SK-N-SH (cell line): ENCODE data around the gene ARPC5. TPM values are rescaled to one million over a fixed set of nuclear protein-coding genes. Genes with fewer than 3 reads are reported as not detected.
A peak's percentile ranks its signal among the peaks of the same experiment; 100 is the strongest.

Experiments
- CTCF ChIA-PET: fragments of 300-600, 350-600 bp; formaldehyde crosslinking; extraction: SDS; loops from one replicate; lab custom pipeline; 2021; lab: Yijun Ruan, JAX
- POLR2A ChIA-PET: fragments of 350-600 bp; sonication (Branson Sonifier 250); formaldehyde crosslinking; extraction: SDS; loops from one replicate; lab custom pipeline; 2020; ENCODE audit warnings: antibody characterized with exemption, inconsistent platforms; lab: Yijun Ruan, JAX
- DNase-seq: peaks from one replicate; pipeline ENCODE4 v3.0.0; 2012
- H2AFZ ChIP-seq: fragments of 200-600 bp; sonication (generic); 2 replicates; pipeline ENCODE4 v1.8.1; 2016; ENCODE audit warnings: antibody characterized with exemption, mild to moderate bottlenecking, low read depth
- H3F3A ChIP-seq: fragments of 200-600 bp; sonication (generic); replicated peaks from 2 replicates; pipeline ENCODE3; 2016; ENCODE audit warnings: antibody characterized with exemption, mild to moderate bottlenecking; ENCODE audit not compliant: insufficient read depth
- H3K27ac ChIP-seq, 2 experiments: fragments of 200-500 bp in 1 of 2; fragments of 200-600 bp in 1 of 2; sonication (Bioruptor generic) in 1 of 2; sonication (generic), shearing (Covaris generic) in 1 of 2; 2 replicates each; pipeline versions ENCODE4 v1.5.1 to v1.6.1; 2014 to 2016; ENCODE audit warnings: low read depth in 2 of 2, inconsistent platforms in 1 of 2, low read length in 1 of 2, mild to moderate bottlenecking in 1 of 2, mixed read lengths in 1 of 2
- H3K27me3 ChIP-seq: fragments of 200-600 bp; sonication (generic), shearing (Covaris generic); 2 replicates; pipeline ENCODE4 v1.6.1; 2016; ENCODE audit warnings: mixed run types; ENCODE audit not compliant: insufficient read depth
- H3K36me3 ChIP-seq, 2 experiments: fragments of 200-500 bp in 1 of 2; fragments of 200-600 bp in 1 of 2; sonication (Bioruptor generic) in 1 of 2; sonication (generic) in 1 of 2; replicated peaks in 1 of 2; 2 replicates each; pipeline versions ENCODE3 to v1.5.1; 2014 to 2016; ENCODE audit warnings: low read length in 1 of 2, mild to moderate bottlenecking in 1 of 2; ENCODE audit not compliant: insufficient read depth in 2 of 2, control insufficient read depth in 1 of 2
- H3K4me1 ChIP-seq, 2 experiments: fragments of 200-500 bp in 1 of 2; fragments of 200-600 bp in 1 of 2; sonication (Bioruptor generic) in 1 of 2; sonication (generic), shearing (Covaris generic) in 1 of 2; 2 replicates each; pipeline versions ENCODE4 v1.5.1 to v1.6.1; 2014 to 2016; ENCODE audit warnings: low read depth in 1 of 2, low read length in 1 of 2, mixed run types in 1 of 2; ENCODE audit not compliant: insufficient read depth in 2 of 2, control insufficient read depth in 1 of 2
- H3K4me2 ChIP-seq: fragments of 200-600 bp; sonication (generic), shearing (Covaris generic); 2 replicates; pipeline ENCODE4 v1.6.1; 2017; ENCODE audit warnings: mixed run types
- H3K4me3 ChIP-seq, 2 experiments: fragments of 200-500 bp in 1 of 2; fragments of 200-600 bp in 1 of 2; sonication (Bioruptor generic) in 1 of 2; sonication (generic), shearing (Covaris generic) in 1 of 2; 2 replicates each; pipeline versions ENCODE4 v1.5.1 to v1.8.1; 2014 to 2016; ENCODE audit warnings: low read depth in 2 of 2, inconsistent platforms in 1 of 2, low read length in 1 of 2, mild to moderate bottlenecking in 1 of 2, mixed read lengths in 1 of 2, moderate library complexity in 1 of 2
- H3K79me2 ChIP-seq: fragments of 200-600 bp; sonication (generic); 2 replicates; pipeline ENCODE4 v1.8.1; 2017; ENCODE audit warnings: mild to moderate bottlenecking; ENCODE audit not compliant: insufficient read depth
- H3K9ac ChIP-seq: fragments of 200-600 bp; sonication (generic); 2 replicates; pipeline ENCODE4 v1.6.1; 2017; ENCODE audit warnings: mixed run types
- H3K9me2 ChIP-seq: fragments of 200-600 bp; sonication (generic); 2 replicates; pipeline ENCODE4 v1.6.1; 2017; ENCODE audit warnings: mixed run types
- H3K9me3 ChIP-seq: fragments of 200-600 bp; sonication (generic); 2 replicates; pipeline ENCODE4 v1.6.1; 2017; ENCODE audit warnings: mixed run types, mild to moderate bottlenecking, moderate library complexity
- H4K20me1 ChIP-seq: fragments of 200-600 bp; sonication (generic); 2 replicates; pipeline ENCODE4 v1.6.1; 2017; ENCODE audit warnings: mild to moderate bottlenecking, mixed run types; ENCODE audit not compliant: insufficient read depth
- CHD2 ChIP-seq: fragments of 150-350 bp; IDR thresholded peaks from 2 replicates; pipeline ENCODE4 v1.6.1; 2018; ENCODE audit warnings: low read length; ENCODE audit not compliant: partially characterized antibody
- CTCF ChIP-seq: fragments of 200-600 bp; sonication (generic); IDR thresholded peaks from 2 replicates; pipeline ENCODE4 v1.6.1; 2017; ENCODE audit warnings: antibody characterized with exemption, mild to moderate bottlenecking, moderate library complexity
- FOSL2 ChIP-seq: IDR thresholded peaks from 2 replicates; pipeline ENCODE4 v1.4.0; 2012; ENCODE audit warnings: low read depth, mild to moderate bottlenecking, moderate library complexity, borderline replicate concordance
- FOXJ3 ChIP-seq: sonication (generic); formaldehyde crosslinking; IDR thresholded peaks from 2 replicates; pipeline ENCODE4 v1.5.1; 2020; ENCODE audit warnings: mild to moderate bottlenecking, missing genetic modification reagents
- GATA2 ChIP-seq: sonication (generic); formaldehyde crosslinking; IDR thresholded peaks from 2 replicates; pipeline ENCODE4 v1.5.0; 2020; ENCODE audit warnings: mild to moderate bottlenecking, missing genetic modification reagents
- IRF3 ChIP-seq: fragments of 150-350 bp; IDR thresholded peaks from 2 replicates; pipeline ENCODE4 v1.6.1; 2016; ENCODE audit warnings: mild to moderate bottlenecking, low read depth, low read length
- MEF2A ChIP-seq: IDR thresholded peaks from 2 replicates; pipeline ENCODE4 v1.4.0; 2012; ENCODE audit warnings: low read depth, borderline replicate concordance
- MXI1 ChIP-seq: IDR thresholded peaks from 2 replicates; pipeline ENCODE4 v1.6.1; 2012; ENCODE audit warnings: mild to moderate bottlenecking, low read depth, low read length, improper control_type of control experiment
- RAD21 ChIP-seq: IDR thresholded peaks from 2 replicates; pipeline ENCODE4 v1.6.1; 2012; ENCODE audit warnings: mild to moderate bottlenecking, low read length
- RCOR1 ChIP-seq: fragments of 150-350 bp; IDR thresholded peaks from 2 replicates; pipeline ENCODE4 v1.6.1; 2017; ENCODE audit warnings: antibody characterized with exemption, low read length
- RXRA ChIP-seq: IDR thresholded peaks from 2 replicates; pipeline ENCODE4 v1.4.0; 2012; ENCODE audit warnings: low read depth, mild to moderate bottlenecking, borderline replicate concordance
- SIN3A ChIP-seq: IDR thresholded peaks from 2 replicates; pipeline ENCODE4 v1.6.1; 2012; ENCODE audit warnings: low read depth, mild to moderate bottlenecking, low read length, moderate library complexity, borderline replicate concordance
- SMC3 ChIP-seq: IDR thresholded peaks from 2 replicates; pipeline ENCODE4 v1.6.1; 2012; ENCODE audit warnings: low read depth, low read length, improper control_type of control experiment
- USF2 ChIP-seq: fragments of 150-350 bp; IDR thresholded peaks from 2 replicates; pipeline ENCODE4 v1.6.1; 2017; ENCODE audit warnings: antibody characterized with exemption, low read length, low read depth, borderline replicate concordance
- YY1 ChIP-seq: IDR thresholded peaks from 2 replicates; pipeline ENCODE4 v1.4.0; 2012; ENCODE audit warnings: low read depth, mild to moderate bottlenecking
- ZBTB33 ChIP-seq: IDR thresholded peaks from 2 replicates; pipeline ENCODE4 v1.4.0; 2012; ENCODE audit warnings: low read depth, borderline replicate concordance
- WGBS: methylation state at CpG from one replicate; pipeline ENCODE4 v1.1.6; 2017; ENCODE audit warnings: low lambda C conversion rate; 5-methylcytosine and 5-hydroxymethylcytosine counted together
- polyA plus RNA-seq, 3 experiments: library from polyadenylated mRNA; depleted of rRNA; stranded (reverse); fragments of >200 nt; gene quantifications; 2 replicates each; pipeline ENCODE4 v1.2.3, GENCODE V29; 2012

ARPC5 gene
- polyA plus RNA-seq, 1 of the 3 experiments (the other 2 are of a cell fraction), result 66.8 TPM

- Histone ChIP-seq H2AFZ (no peak overlapping the region), H3K9ac (no peak overlapping the region), H3K9me3 (no peaks in the 10 kb centered on the region), H3K9me2 (no peaks in the 10 kb centered on the region), H3F3A (peaks cover 34% of the 10 kb centered on the region), H4K20me1 (peaks cover 7% of the 10 kb centered on the region), H3K36me3 (peaks cover 35 to 38% of the 10 kb centered on the region in 2 experiments), H3K4me3 (peak overlapping the region in 1 of 2 experiments; percentile 28; a peak in 1 of 4 replicates), H3K27me3 (no peaks in the 10 kb centered on the region), H3K27ac (peak overlapping the region in 1 of 2 experiments; percentile 47; a peak in 1 of 4 replicates), H3K4me1 (peaks cover 3 to 20% of the 10 kb centered on the region in 2 experiments; a peak in 2 of 4 replicates), H3K79me2 (peaks cover 28% of the 10 kb centered on the region), H3K4me2 (no peak overlapping the region)
- TF ChIP-seq CTCF, result peak; percentile 80
- peak; percentile 27 for TF ChIP-seq CHD2
- peak; percentile 90 for TF ChIP-seq RAD21
- TF ChIP-seq GATA2, result no peak
- peak; percentile 70 for TF ChIP-seq SMC3
- POLR2A ChIA-PET, result no interaction called here
- CTCF ChIA-PET, result interaction anchor here (0.6 to 1.4 kb wide), 15 partner anchors 10 to 598 kb away, joined by 3 to 13 read pairs (median 3); no protein-coding TSS in a partner anchor
- WGBS, result 69% methylated on average over 10 of the region's 10 CpGs
- peak; percentile 63 for DNase-seq
Observed at GRCh38 chr1:183622884-183623785, 12.4 kb downstream of the ARPC5 start.

- CTCF ChIA-PET, result interaction anchor here (0.9 to 1.4 kb wide), 6 partner anchors 11 to 597 kb away, joined by 3 to 7 read pairs (median 4); no protein-coding TSS in a partner anchor
- WGBS, result 83% methylated on average over 1 of the region's 1 CpG
- no peak for TF ChIP-seq ZBTB33
- TF ChIP-seq FOSL2, result no peak
- TF ChIP-seq FOXJ3 (CRISPR knock-in tag), result no peak
- no peak for TF ChIP-seq RXRA
- no peak for TF ChIP-seq USF2
- TF ChIP-seq MEF2A, result no peak
- no peak for TF ChIP-seq YY1
- TF ChIP-seq MXI1, result no peak
- no peak for TF ChIP-seq RAD21
- no peak for TF ChIP-seq IRF3
- no peak for TF ChIP-seq RCOR1
- TF ChIP-seq GATA2, result no peak
- TF ChIP-seq SIN3A, result no peak
- no peak for TF ChIP-seq CTCF
Observed at GRCh38 chr1:183622013-183622412, 13.6 kb downstream of the ARPC5 start.

More at GRCh38 chr1:183622013-183622412, 13.6 kb downstream of the ARPC5 start:
- no peaks in the 10 kb centered on the region for H3K9me3 ChIP-seq
- POLR2A ChIA-PET, result no interaction called here
- no peak overlapping the region for H3K4me2 ChIP-seq
- H4K20me1 ChIP-seq, result peaks cover 7% of the 10 kb centered on the region
- H2AFZ ChIP-seq, result no peak overlapping the region
- peaks cover 34% of the 10 kb centered on the region for H3F3A ChIP-seq
- peaks cover 3 to 12% of the 10 kb centered on the region in 2 experiments; a peak in 2 of 4 replicates for H3K4me1 ChIP-seq
- H3K9me2 ChIP-seq, result no peaks in the 10 kb centered on the region
- H3K79me2 ChIP-seq, result peaks cover 17% of the 10 kb centered on the region; the same call in 1 of the 2 replicates
- no peak for DNase-seq
- no peak overlapping the region for H3K4me3 ChIP-seq
- H3K36me3 ChIP-seq, result peaks cover 26 to 31% of the 10 kb centered on the region in 2 experiments
- no peaks in the 10 kb centered on the region for H3K27me3 ChIP-seq
- H3K9ac ChIP-seq, result no peak overlapping the region
- H3K27ac ChIP-seq, result peak overlapping the region in 1 of 2 experiments; percentile 47; a peak in 1 of 4 replicates
